ENCODE measurements around the gene EEIG2.
A peak's percentile ranks its signal among the peaks of the same experiment; 100 is the strongest.

The EEIG2 gene

GRCh38 chr1:108551137-108551862 lies 8.6 kb upstream of the EEIG2 start:
- no peak for DNase-seq

- no peak for DNase-seq
These were observed 6.0 kb upstream of the EEIG2 start for GRCh38 chr1:108553905-108554304.

- no peak for DNase-seq
These were observed 5.0 kb upstream of the EEIG2 start for GRCh38 chr1:108554682-108555427.

- no peak for DNase-seq
These were observed 3.8 kb upstream of the EEIG2 start for GRCh38 chr1:108556066-108556465.

- DNase-seq = no peak
These were observed 3.4 kb upstream of the EEIG2 start for GRCh38 chr1:108556499-108556898.

- no peak for DNase-seq
These were observed 2.6 kb upstream of the EEIG2 start for GRCh38 chr1:108557296-108557695.

GRCh38 chr1:108560189-108560873 lies 431 bp downstream of the EEIG2 start:
- no peak for DNase-seq

- peak; percentile 63 for DNase-seq
These were observed 1.1 kb downstream of the EEIG2 start for GRCh38 chr1:108560874-108561459.

GRCh38 chr1:108561689-108562326 lies 1.9 kb downstream of the EEIG2 start:
- peak; percentile 67 for DNase-seq

- DNase-seq = no peak
These were observed 3.9 kb downstream of the EEIG2 start for GRCh38 chr1:108563808-108564207.

GRCh38 chr1:108565081-108565480 lies 5.2 kb downstream of the EEIG2 start:
- DNase-seq = no peak

GRCh38 chr1:108565512-108565911 lies 5.6 kb downstream of the EEIG2 start:
- DNase-seq = no peak

GRCh38 chr1:108568589-108568988 lies 8.7 kb downstream of the EEIG2 start:
- no peak for DNase-seq

GRCh38 chr1:108569097-108569728 lies 9.3 kb downstream of the EEIG2 start:
- DNase-seq = no peak

- peak; percentile 12 for DNase-seq
These were observed 10.2 kb downstream of the EEIG2 start for GRCh38 chr1:108570128-108570527.

GRCh38 chr1:108570998-108571401 lies 11.1 kb downstream of the EEIG2 start:
- DNase-seq = peak; percentile 13

- no peak for DNase-seq
These were observed 12.3 kb downstream of the EEIG2 start for GRCh38 chr1:108572182-108572581.

- DNase-seq = no peak
These were observed 13.3 kb downstream of the EEIG2 start for GRCh38 chr1:108573183-108573582.

GRCh38 chr1:108574008-108574407 lies 14.1 kb downstream of the EEIG2 start:
- no peak for DNase-seq

GRCh38 chr1:108575375-108575774 lies 15.5 kb downstream of the EEIG2 start:
- no peak for DNase-seq

GRCh38 chr1:108583757-108584427 lies 24.0 kb downstream of the EEIG2 start:
- DNase-seq = no peak

GRCh38 chr1:108584428-108584856 lies 24.5 kb downstream of the EEIG2 start:
- no peak for DNase-seq

All from NCI-H510A (cell line).